Thoracic aorta (tissue), 2 donors: ENCODE data around the gene RAPGEF4. TPM values are rescaled to one million over a fixed set of nuclear protein-coding genes. Genes with fewer than 3 reads are reported as not detected.
A peak's percentile ranks its signal among the peaks of the same experiment; 100 is the strongest.

Experiments
- ATAC-seq: fragments of 150-250 bp; one replicate; pipeline ENCODE4 v1.8.0; 2017; ENCODE audit warnings: low read depth; ENCODE audit not compliant: insufficient number of reproducible peaks, low FRiP score
- DNase-seq: peaks from one replicate; pipeline ENCODE4 v3.0.0-alpha.2; 2020; ENCODE audit warnings: low spot score
- H3K27ac ChIP-seq, 2 donors: fragments of 200-600 bp; sonication (generic); 1 replicate in 1 of 2; 2 replicates in 1 of 2; pipeline ENCODE4 v1.5.1; 2016; ENCODE audit warnings: mild to moderate bottlenecking in 2 of 2, moderate library complexity in 2 of 2
- H3K27me3 ChIP-seq: fragments of 200-600 bp; sonication (generic); replicated peaks from 2 replicates; pipeline ENCODE4 v1.6.0; 2016; ENCODE audit warnings: mild to moderate bottlenecking; ENCODE audit not compliant: insufficient read depth
- H3K36me3 ChIP-seq: fragments of 200-600 bp; sonication (generic); one replicate; pipeline ENCODE4 v1.5.1; 2016
- H3K4me1 ChIP-seq, 2 donors: fragments of 200-600 bp; sonication (generic); 1 replicate in 1 of 2; 2 replicates in 1 of 2; pipeline versions ENCODE4 v1.5.1 to v1.6.0; 2016; ENCODE audit warnings: low read depth in 2 of 2, mild to moderate bottlenecking in 1 of 2; ENCODE audit not compliant: control insufficient read depth in 1 of 2
- H3K4me3 ChIP-seq: fragments of 200-600 bp; sonication (generic); 2 replicates; pipeline ENCODE4 v1.5.1; 2016; ENCODE audit warnings: mild to moderate bottlenecking
- H3K9me3 ChIP-seq: fragments of 200-600 bp; sonication (generic); 2 replicates; pipeline ENCODE4 v1.5.1; 2016
- CTCF ChIP-seq: fragments of 200-600 bp; sonication (generic); IDR thresholded peaks from one replicate; pipeline ENCODE4 v1.5.1; 2019; ENCODE audit warnings: antibody characterized with exemption
- total RNA-seq, 2 donors: library from RNA; depleted of rRNA; stranded (reverse); fragments of >200 nt; gene quantifications; one replicate each; pipeline versions ENCODE4 v1.1.0 to v1.2.3, GENCODE V29; 2016

The RAPGEF4 gene
- total RNA-seq, 2 donors from 2014 or later: 9.9 to 18.4 TPM

GRCh38 chr2:172924097-172924660 is 188.5 kb downstream of the RAPGEF4 start:
- ATAC-seq: no peak
- no peak overlapping the region for H3K27ac ChIP-seq
- no peaks in the 10 kb centered on the region for H3K9me3 ChIP-seq
- no peaks in the 10 kb centered on the region for H3K36me3 ChIP-seq
- H3K27me3 ChIP-seq: no peaks in the 10 kb centered on the region
- TF ChIP-seq CTCF: no peak
- H3K4me1 ChIP-seq: peaks cover 11 to 24% of the 10 kb centered on the region in 2 donors
- no peak overlapping the region for H3K4me3 ChIP-seq
- DNase-seq: no peak

GRCh38 chr2:172925600-172925999 is 190.0 kb downstream of the RAPGEF4 start:
- no peak for TF ChIP-seq CTCF
- H3K4me1 ChIP-seq: peaks cover 16 to 37% of the 10 kb centered on the region in 2 donors
- H3K9me3 ChIP-seq: no peaks in the 10 kb centered on the region
- H3K27ac ChIP-seq: no peak overlapping the region
- ATAC-seq (no peak), DNase-seq (no peak)
- H3K27me3 ChIP-seq: no peaks in the 10 kb centered on the region
- no peaks in the 10 kb centered on the region for H3K36me3 ChIP-seq
- no peak overlapping the region for H3K4me3 ChIP-seq

GRCh38 chr2:172926785-172927640 is 191.4 kb downstream of the RAPGEF4 start:
- no peaks in the 10 kb centered on the region for H3K9me3 ChIP-seq
- H3K27ac ChIP-seq: peak overlapping the region in 1 of 2 donors; percentile 43
- no peak for ATAC-seq
- peak overlapping the region; percentile 45 for H3K4me3 ChIP-seq
- TF ChIP-seq CTCF: no peak
- DNase-seq: no peak
- H3K36me3 ChIP-seq: no peaks in the 10 kb centered on the region
- no peaks in the 10 kb centered on the region for H3K27me3 ChIP-seq
- H3K4me1 ChIP-seq: peaks cover 21 to 43% of the 10 kb centered on the region in 2 donors

- Histone ChIP-seq H3K36me3 (no peaks in the 10 kb centered on the region), H3K27ac (peak overlapping the region in 1 of 2 donors; percentile 43), H3K27me3 (no peaks in the 10 kb centered on the region), H3K4me1 (peaks cover 21 to 43% of the 10 kb centered on the region in 2 donors), H3K4me3 (peak overlapping the region; percentile 45), H3K9me3 (no peaks in the 10 kb centered on the region)
- DNase-seq (peak; percentile 12), ATAC-seq (peak; percentile 61)
- no peak for TF ChIP-seq CTCF
These were observed 192.2 kb downstream of the RAPGEF4 start for GRCh38 chr2:172927641-172928357.

- Histone ChIP-seq H3K4me3 (peak overlapping the region; percentile 45), H3K9me3 (no peaks in the 10 kb centered on the region), H3K4me1 (peaks cover 21 to 43% of the 10 kb centered on the region in 2 donors), H3K27me3 (no peaks in the 10 kb centered on the region), H3K27ac (no peak overlapping the region), H3K36me3 (no peaks in the 10 kb centered on the region)
- ATAC-seq (no peak), DNase-seq (no peak)
- TF ChIP-seq CTCF: no peak
These were observed 193.1 kb downstream of the RAPGEF4 start for GRCh38 chr2:172928756-172929155.
